Sigmoid colon (tissue), 7 donors: ENCODE data around the gene AFDN. TPM values are rescaled to one million over a fixed set of nuclear protein-coding genes. Genes with fewer than 3 reads are reported as not detected.

ENCODE experiments used
- DNase-seq: peaks from one replicate; pipeline ENCODE4 v3.0.0-alpha.2; 2019
- H3K27ac ChIP-seq, 4 donors: fragments of 200-600 bp; sonication (generic); one replicate each; pipeline ENCODE4 v1.5.1; 2016 to 2019; ENCODE audit warnings: mild to moderate bottlenecking in 1 of 4
- H3K27me3 ChIP-seq, 3 donors: fragments of 200-600 bp; sonication (generic); one replicate each; pipeline ENCODE4 v1.5.1; 2019; ENCODE audit warnings: mild to moderate bottlenecking in 1 of 3
- H3K36me3 ChIP-seq, 4 donors: fragments of 200-600 bp; sonication (generic); one replicate each; pipeline ENCODE4 v1.5.1; 2016 to 2019
- H3K4me1 ChIP-seq, 4 donors: fragments of 200-600 bp; sonication (generic); one replicate each; pipeline ENCODE4 v1.5.1; 2017 to 2019
- H3K4me3 ChIP-seq, 4 donors: fragments of 200-600 bp; sonication (generic); one replicate each; pipeline ENCODE4 v1.5.1; 2017 to 2019; ENCODE audit warnings: mild to moderate bottlenecking in 2 of 4, moderate library complexity in 1 of 4
- H3K9me3 ChIP-seq, 4 donors: fragments of 200-600 bp in 3 of 4; sonication (generic) in 3 of 4; one replicate each; pipeline versions ENCODE4 v1.5.1 to v1.6.1; 2013 to 2019
- EP300 ChIP-seq, 4 donors: sonication (generic); formaldehyde crosslinking; IDR thresholded peaks; one replicate each; pipeline ENCODE4 v1.6.1; 2017; ENCODE audit warnings: antibody characterized with exemption in 4 of 4
- POLR2A ChIP-seq, 2 donors: fragments of 450-650 bp; IDR thresholded peaks; one replicate each; pipeline ENCODE4 v1.6.1; 2016; ENCODE audit warnings: antibody characterized with exemption in 2 of 2, mild to moderate bottlenecking in 2 of 2, moderate library complexity in 2 of 2
- POLR2AphosphoS5 ChIP-seq, 4 donors: sonication (generic); formaldehyde crosslinking; IDR thresholded peaks; one replicate each; pipeline ENCODE4 v1.6.1; 2017; ENCODE audit warnings: antibody characterized with exemption in 4 of 4
- WGBS, 2 donors: extraction: QIAGEN DNeasy Blood & Tissue Kit; methylation state at CpG; one replicate each; pipeline ENCODE4 v1.1.7; 2013; 5-methylcytosine and 5-hydroxymethylcytosine counted together
- intact Hi-C: fragments of 100-400 bp; cut with DNase I; formaldehyde crosslinking; loops from one replicate; pipeline ENCODE4 v1.15.1; 2023
- polyA plus RNA-seq, 3 donors: library from polyadenylated mRNA; stranded (reverse); fragments of 200-250 nt; gene quantifications; one replicate each; pipeline ENCODE4 v1.2.3, GENCODE V29; 2013
- total RNA-seq, 4 donors: library from RNA; depleted of rRNA; stranded (reverse); fragments of >200 nt; gene quantifications; one replicate each; pipeline ENCODE4 v1.1.0, GENCODE V29; 2016
- TF ChIP-seq, protein P1 (sequence below), 4 experiments: fragments of 450-650 bp in 3 of 4; fragments of 200-600 bp in 1 of 4; IDR thresholded peaks; one replicate each; pipeline ENCODE4 v1.5.1; 2016 to 2019; ENCODE audit warnings: antibody characterized with exemption in 4 of 4, mild to moderate bottlenecking in 3 of 4, moderate library complexity in 2 of 4
- donor health status: healthy with polysubstance abuse.
- donor health status: Bipolar disorder and iron deficiency.
- donor health status: healthy.

AFDN gene
- total and polyA plus RNA-seq, 7 donors = 43.2 to 104 (median 83.6) TPM

DNA sequence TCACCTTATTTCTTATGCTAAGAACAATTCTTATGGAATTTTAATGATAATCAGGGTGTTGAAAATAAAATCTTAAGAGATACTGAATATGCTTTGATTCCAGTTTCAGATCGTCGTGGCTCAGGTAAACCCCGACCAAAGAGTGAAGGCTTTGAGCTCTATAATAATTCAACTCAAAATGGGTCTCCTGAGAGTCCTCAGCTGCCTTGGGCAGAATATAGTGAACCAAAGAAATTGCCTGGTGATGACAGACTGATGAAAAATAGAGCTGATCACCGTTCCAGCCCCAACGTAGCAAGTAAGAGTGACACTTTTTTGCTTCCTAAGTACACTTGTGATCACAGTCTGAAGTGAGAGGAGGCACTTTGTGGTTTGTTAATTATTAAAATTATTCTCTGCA is 119.9 kb downstream of the AFDN start:
- no peak overlapping the region for H3K27ac ChIP-seq
- H3K36me3 ChIP-seq = peaks cover 4 to 89% (median 45%) of the 10 kb centered on the region in 4 donors
- no peak for DNase-seq
- no peaks in the 10 kb centered on the region for H3K9me3 ChIP-seq
- H3K4me1 ChIP-seq = no peaks in the 10 kb centered on the region
- TF ChIP-seq EP300 (IDR thresholded peaks at IDR 0.05) = no peak
- no peak for TF ChIP-seq POLR2AphosphoS5 (IDR thresholded peaks at IDR 0.05)
- TF ChIP-seq, protein P1, sequence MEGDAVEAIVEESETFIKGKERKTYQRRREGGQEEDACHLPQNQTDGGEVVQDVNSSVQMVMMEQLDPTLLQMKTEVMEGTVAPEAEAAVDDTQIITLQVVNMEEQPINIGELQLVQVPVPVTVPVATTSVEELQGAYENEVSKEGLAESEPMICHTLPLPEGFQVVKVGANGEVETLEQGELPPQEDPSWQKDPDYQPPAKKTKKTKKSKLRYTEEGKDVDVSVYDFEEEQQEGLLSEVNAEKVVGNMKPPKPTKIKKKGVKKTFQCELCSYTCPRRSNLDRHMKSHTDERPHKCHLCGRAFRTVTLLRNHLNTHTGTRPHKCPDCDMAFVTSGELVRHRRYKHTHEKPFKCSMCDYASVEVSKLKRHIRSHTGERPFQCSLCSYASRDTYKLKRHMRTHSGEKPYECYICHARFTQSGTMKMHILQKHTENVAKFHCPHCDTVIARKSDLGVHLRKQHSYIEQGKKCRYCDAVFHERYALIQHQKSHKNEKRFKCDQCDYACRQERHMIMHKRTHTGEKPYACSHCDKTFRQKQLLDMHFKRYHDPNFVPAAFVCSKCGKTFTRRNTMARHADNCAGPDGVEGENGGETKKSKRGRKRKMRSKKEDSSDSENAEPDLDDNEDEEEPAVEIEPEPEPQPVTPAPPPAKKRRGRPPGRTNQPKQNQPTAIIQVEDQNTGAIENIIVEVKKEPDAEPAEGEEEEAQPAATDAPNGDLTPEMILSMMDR (IDR thresholded peaks at IDR 0.05) = no peak
- no peak for TF ChIP-seq POLR2A (IDR thresholded peaks at IDR 0.05)
- WGBS, 2 donors = 80 to 83% methylated on average over 5 of the region's 5 CpGs
- no peak overlapping the region for H3K4me3 ChIP-seq
- H3K27me3 ChIP-seq = no peaks in the 10 kb centered on the region
- intact Hi-C loops = no loop called here

GRCh38 chr6:167947716-167948115 is 121.0 kb downstream of the AFDN start:
- no peak for TF ChIP-seq POLR2A (IDR thresholded peaks at IDR 0.05)
- no peak for TF ChIP-seq POLR2AphosphoS5 (IDR thresholded peaks at IDR 0.05)
- TF ChIP-seq, protein P1 (IDR thresholded peaks at IDR 0.05) = no peak
- TF ChIP-seq EP300 (IDR thresholded peaks at IDR 0.05) = no peak
- intact Hi-C loops = no loop called here
- WGBS, 2 donors = 98% methylated on average over 1 of the region's 1 CpG
- Histone ChIP-seq H3K27me3 (no peaks in the 10 kb centered on the region), H3K9me3 (no peaks in the 10 kb centered on the region), H3K4me3 (no peak overlapping the region), H3K4me1 (no peaks in the 10 kb centered on the region), H3K27ac (no peak overlapping the region), H3K36me3 (peaks cover 11 to 99% (median 55%) of the 10 kb centered on the region in 4 donors)
- DNase-seq = no peak

- no peaks in the 10 kb centered on the region for H3K27me3 ChIP-seq
- 84 to 89% methylated on average over 4 of the region's 4 CpGs for WGBS, 2 donors
- no peak for TF ChIP-seq POLR2AphosphoS5 (IDR thresholded peaks at IDR 0.05)
- TF ChIP-seq EP300 (IDR thresholded peaks at IDR 0.05) = no peak
- no peak for TF ChIP-seq POLR2A (IDR thresholded peaks at IDR 0.05)
- TF ChIP-seq, protein P1 (IDR thresholded peaks at IDR 0.05) = no peak
- no peak overlapping the region for H3K27ac ChIP-seq
- DNase-seq = no peak
- H3K4me1 ChIP-seq = no peaks in the 10 kb centered on the region
- intact Hi-C loops = no loop called here
- peaks cover 11 to 96% (median 51%) of the 10 kb centered on the region in 4 donors for H3K36me3 ChIP-seq
- no peak overlapping the region for H3K4me3 ChIP-seq
- no peaks in the 10 kb centered on the region for H3K9me3 ChIP-seq
Observed at GRCh38 chr6:167948716-167949115, 122.0 kb downstream of the AFDN start.

GRCh38 chr6:167949121-167949684 is 122.5 kb downstream of the AFDN start:
- Histone ChIP-seq H3K4me1 (no peaks in the 10 kb centered on the region), H3K27ac (no peak overlapping the region), H3K27me3 (no peaks in the 10 kb centered on the region), H3K9me3 (no peaks in the 10 kb centered on the region), H3K4me3 (no peak overlapping the region), H3K36me3 (peaks cover 11 to 96% (median 46%) of the 10 kb centered on the region in 4 donors)
- TF ChIP-seq, protein P1 (IDR thresholded peaks at IDR 0.05) = no peak
- no peak for TF ChIP-seq POLR2A (IDR thresholded peaks at IDR 0.05)
- no peak for TF ChIP-seq EP300 (IDR thresholded peaks at IDR 0.05)
- TF ChIP-seq POLR2AphosphoS5 (IDR thresholded peaks at IDR 0.05) = no peak
- 86 to 88% methylated on average over 7 of the region's 7 CpGs for WGBS, 2 donors
- intact Hi-C loops = no loop called here
- DNase-seq = no peak
